ENCODE results near the gene ABI3BP.

DNA sequence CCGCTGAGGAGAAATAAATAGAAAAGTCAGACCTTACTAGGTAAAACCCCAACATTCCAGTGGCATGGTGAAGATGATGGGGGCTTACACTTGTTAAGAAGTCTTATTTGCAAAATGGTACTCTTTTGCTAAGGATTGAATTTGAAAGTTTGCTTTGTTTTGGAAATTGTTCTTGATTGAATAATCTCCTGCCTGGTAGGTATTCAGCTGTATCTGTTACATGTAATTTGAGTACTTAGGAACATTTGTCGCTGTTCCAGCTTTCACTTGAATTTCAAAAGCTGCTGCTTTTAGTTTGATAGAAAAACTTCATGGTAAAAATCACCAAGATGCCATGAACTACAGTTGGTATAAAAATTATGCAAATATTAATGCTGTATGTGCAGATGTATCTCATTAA, 239.4 kb downstream of the ABI3BP start:
- TF ChIP-seq CTCF (IDR thresholded peaks at IDR 0.05; ENCODE audit: low read depth, low read length, missing input control) (no peak), TAF1 (conservative IDR thresholded peaks at IDR 0.05) (no peak), NR2F2 (IDR thresholded peaks at IDR 0.05) (no peak), JUND (IDR thresholded peaks at IDR 0.05) (no peak), SP1 (IDR thresholded peaks at IDR 0.05) (no peak), RAD21 (IDR thresholded peaks at IDR 0.05) (no peak)
- TF ChIP-seq, protein P1, sequence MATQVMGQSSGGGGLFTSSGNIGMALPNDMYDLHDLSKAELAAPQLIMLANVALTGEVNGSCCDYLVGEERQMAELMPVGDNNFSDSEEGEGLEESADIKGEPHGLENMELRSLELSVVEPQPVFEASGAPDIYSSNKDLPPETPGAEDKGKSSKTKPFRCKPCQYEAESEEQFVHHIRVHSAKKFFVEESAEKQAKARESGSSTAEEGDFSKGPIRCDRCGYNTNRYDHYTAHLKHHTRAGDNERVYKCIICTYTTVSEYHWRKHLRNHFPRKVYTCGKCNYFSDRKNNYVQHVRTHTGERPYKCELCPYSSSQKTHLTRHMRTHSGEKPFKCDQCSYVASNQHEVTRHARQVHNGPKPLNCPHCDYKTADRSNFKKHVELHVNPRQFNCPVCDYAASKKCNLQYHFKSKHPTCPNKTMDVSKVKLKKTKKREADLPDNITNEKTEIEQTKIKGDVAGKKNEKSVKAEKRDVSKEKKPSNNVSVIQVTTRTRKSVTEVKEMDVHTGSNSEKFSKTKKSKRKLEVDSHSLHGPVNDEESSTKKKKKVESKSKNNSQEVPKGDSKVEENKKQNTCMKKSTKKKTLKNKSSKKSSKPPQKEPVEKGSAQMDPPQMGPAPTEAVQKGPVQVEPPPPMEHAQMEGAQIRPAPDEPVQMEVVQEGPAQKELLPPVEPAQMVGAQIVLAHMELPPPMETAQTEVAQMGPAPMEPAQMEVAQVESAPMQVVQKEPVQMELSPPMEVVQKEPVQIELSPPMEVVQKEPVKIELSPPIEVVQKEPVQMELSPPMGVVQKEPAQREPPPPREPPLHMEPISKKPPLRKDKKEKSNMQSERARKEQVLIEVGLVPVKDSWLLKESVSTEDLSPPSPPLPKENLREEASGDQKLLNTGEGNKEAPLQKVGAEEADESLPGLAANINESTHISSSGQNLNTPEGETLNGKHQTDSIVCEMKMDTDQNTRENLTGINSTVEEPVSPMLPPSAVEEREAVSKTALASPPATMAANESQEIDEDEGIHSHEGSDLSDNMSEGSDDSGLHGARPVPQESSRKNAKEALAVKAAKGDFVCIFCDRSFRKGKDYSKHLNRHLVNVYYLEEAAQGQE (IDR thresholded peaks at IDR 0.05), result no peak
- TF ChIP-seq, protein P2, sequence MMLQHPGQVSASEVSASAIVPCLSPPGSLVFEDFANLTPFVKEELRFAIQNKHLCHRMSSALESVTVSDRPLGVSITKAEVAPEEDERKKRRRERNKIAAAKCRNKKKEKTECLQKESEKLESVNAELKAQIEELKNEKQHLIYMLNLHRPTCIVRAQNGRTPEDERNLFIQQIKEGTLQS (IDR thresholded peaks at IDR 0.05), result no peak
